GM18907 (cell line): ENCODE measurements around the gene ANO6.

ENCODE experiments used
- ATAC-seq: cut with Tn5 transposase; IDR thresholded peaks from one replicate; pipeline ENCODE4 v1.9.1; 2021; ENCODE audit warnings: mild to moderate bottlenecking, moderate library complexity; ENCODE audit not compliant: unreplicated experiment

Gene ANO6

DNA sequence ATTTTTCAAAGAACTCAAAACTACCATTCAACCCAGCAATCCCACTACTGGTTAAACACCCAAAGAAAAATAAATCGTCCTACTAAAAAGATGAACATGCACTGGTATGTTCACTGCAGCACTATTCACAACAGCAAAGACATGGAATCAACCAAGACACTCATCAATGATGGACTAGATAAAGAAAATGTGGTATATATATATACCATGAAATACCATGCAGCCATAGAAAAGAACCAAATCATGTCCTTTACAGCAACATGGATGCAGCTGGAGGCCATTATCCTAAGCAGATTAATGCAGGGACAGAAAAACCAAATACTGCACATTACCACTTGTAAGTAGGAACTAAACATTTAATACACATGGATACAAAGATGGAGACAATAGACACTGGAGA lies 3.8 kb upstream of the ANO6 start:
- ATAC-seq: no peak

DNA sequence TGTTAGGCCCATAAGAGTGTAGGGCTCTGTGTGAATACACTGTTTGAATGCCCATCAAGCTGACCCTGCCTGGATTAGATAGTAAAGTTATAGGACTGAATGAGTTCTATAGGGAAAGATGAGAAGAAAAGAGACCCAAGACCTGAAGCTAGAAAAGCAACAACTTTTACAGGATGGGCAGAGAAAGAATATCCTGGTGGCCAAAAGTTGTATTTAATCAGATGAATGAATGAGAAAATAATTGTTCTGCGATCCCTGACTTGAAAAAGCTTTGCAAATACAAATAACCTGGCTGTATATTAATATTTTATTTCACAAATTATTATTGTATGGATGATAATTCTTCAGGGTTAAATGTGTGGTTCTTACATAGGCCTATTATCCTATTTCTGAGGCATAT lies 2.8 kb upstream of the ANO6 start:
- ATAC-seq: no peak

GRCh38 chr12:45214071-45214470 lies 1.8 kb upstream of the ANO6 start:
- no peak for ATAC-seq

GRCh38 chr12:45214749-45215418 lies 1.0 kb upstream of the ANO6 start:
- ATAC-seq: no peak

GRCh38 chr12:45216230-45216982 lies 511 bp downstream of the ANO6 start:
- peak; percentile 48 for ATAC-seq

DNA sequence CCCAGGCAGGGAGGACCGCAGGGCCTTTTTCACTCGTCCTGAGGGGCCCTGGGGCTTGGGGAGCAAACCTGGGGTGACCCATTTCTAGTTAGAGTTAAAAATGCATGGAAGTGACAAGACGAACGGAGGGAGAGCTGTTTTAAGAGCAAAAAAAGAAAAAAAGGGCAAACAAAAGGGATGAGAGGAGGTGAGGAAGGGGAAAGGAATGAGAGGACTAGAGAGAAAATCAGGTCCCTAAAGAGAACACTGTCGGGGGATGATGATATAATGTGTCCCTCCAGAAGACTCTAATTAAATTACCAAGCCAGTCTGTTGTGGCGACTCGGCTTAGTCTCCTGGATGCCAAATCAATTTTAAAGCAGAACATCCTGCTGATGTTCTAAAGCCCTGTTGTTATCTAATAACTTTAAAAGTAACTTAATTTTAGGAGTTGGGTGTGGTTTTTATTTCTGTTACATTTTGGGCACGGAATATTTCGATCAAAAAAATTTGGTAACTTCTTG lies 1.1 kb downstream of the ANO6 start:
- ATAC-seq: no peak

DNA sequence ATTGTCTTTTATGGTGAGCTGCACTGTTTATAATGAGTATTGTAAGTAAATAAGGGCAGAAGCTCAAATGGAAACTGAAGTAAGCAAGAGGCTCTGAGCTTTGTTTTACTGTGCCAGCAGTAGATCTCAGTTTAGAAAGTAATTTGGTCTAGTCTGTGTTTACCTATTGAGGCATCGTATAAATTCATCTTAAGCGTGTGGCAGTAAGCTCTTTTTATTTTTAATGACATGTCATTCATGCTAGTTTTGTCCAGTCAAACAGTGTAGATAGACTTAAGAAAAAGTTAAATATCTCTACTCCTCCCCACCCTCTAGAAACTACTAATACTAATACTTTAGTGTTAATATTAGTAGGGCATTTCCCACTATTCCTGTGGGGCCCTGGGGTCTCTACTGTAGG lies 2.0 kb downstream of the ANO6 start:
- ATAC-seq: no peak

DNA sequence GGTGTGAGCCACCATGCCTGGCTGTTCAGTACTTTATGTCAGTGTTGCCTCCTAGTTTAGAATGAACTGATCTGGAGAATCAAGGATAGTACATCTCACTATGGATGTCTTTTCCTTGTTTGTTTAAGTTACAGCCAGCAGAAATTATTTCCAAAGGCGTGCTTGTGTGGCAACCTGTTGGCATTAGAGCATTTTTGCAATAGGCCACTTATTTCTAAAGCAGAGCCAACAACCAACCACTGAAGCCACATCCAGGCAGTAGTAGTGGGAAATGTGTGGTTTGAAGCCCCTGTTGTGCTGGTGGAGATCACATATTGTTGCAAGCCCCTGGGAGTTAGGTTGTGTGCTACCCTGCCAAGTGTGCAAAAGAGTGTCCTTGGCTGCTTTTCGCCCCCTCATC lies 3.7 kb downstream of the ANO6 start:
- no peak for ATAC-seq

GRCh38 chr12:45220363-45220931 lies 4.6 kb downstream of the ANO6 start:
- no peak for ATAC-seq

- no peak for ATAC-seq
Measured at GRCh38 chr12:45220969-45221368, 5.1 kb downstream of the ANO6 start.

DNA sequence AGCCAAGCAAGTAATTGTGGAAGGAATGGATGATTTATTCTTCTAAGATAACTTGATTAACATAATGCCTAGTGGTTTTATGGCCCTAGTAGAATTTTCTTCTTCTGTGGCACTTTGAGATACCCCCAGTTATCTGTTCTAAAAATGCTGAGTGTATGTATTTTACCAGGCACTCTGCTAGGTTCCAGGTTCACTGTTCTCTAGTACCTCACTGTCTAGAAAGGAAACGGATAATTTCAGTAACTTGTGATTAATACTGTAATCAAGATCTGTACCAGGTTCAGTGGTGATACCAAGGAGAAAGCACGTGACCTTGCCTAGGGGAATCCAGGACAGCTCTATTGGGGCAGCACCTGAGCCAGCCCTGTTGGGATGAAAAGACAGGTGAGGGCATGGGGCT lies 8.0 kb downstream of the ANO6 start:
- ATAC-seq: no peak

DNA sequence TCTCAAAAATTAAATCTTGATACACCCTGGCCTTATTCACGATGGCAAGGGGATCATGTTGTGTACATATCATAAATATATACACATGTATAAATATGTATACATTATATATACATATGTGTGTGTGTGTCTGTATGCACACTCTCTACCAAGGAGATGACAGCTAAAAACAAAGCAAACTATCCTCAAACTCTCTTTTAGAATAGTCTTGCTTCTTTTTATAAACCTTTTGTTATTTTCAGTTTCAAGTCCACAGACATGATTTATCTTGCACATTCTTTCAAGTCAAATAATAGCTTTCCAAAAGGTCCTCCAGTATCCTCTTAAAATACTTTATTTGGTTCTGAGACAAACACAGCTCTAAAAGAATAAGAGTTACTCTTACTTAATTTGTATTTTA lies 8.4 kb downstream of the ANO6 start:
- no peak for ATAC-seq

GRCh38 chr12:45226021-45226420 lies 10.1 kb downstream of the ANO6 start:
- ATAC-seq: no peak

DNA sequence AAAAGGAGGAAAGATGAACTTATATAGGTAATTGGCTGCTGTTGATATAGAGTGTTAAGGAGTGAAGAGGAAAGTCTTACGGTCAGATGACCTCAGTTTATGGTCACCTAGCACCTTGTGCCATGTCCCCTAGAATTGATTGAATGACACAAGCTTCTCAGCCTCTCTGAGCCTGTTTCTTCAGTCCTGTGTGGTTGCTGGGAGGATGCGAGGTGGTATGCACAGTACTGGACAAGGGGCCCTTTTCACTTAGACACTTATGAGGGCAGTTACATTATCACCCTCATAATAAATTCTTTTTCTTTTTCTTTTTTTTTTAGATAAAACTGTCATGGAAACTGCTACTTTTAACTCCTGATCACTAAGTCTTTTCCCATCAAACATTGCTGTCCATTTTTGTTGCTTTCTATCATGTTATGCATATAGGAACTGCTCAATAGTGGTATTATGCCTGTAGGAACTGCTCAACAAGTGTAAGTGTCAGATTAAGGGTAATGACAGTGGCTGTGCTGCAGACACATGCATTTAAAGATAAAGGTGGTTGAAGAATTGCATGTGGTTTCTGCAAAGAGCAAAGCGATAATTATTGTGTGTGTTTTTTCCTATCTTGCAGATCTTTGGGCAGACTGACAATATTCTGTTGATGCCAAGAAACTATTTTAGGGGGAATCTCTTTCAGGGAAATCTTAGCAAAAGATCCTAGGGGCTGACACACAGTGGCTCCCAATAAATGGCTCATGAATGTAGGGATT lies 11.6 kb downstream of the ANO6 start:
- no peak for ATAC-seq

- no peak for ATAC-seq
Measured at GRCh38 chr12:45231515-45232145, 15.7 kb downstream of the ANO6 start.

GRCh38 chr12:45232146-45232755 lies 16.4 kb downstream of the ANO6 start:
- no peak for ATAC-seq

- peak; percentile 66 for ATAC-seq
Measured at GRCh38 chr12:45232756-45233372, 17.0 kb downstream of the ANO6 start.

GRCh38 chr12:45234139-45234865 lies 18.4 kb downstream of the ANO6 start:
- ATAC-seq: peak; percentile 38
